Calu3 (cell line): ENCODE data around the gene ZNF264. TPM values are rescaled to one million over a fixed set of nuclear protein-coding genes. Genes with fewer than 3 reads are reported as not detected.
"Not testable (repeated sequence)": the region's sequence is repeated elsewhere in the genome, so short reads cannot be mapped to it uniquely, and the experiment has no call there.

Experiments used
- BruUV-seq: library from RNA; stranded (reverse); fragments of 400-500 nt; replicated peaks from 2 replicates; lab custom pipeline; 2021; lab: Mats Ljungman, UMichigan
- CTCF ChIA-PET: fragments of 300-600 bp; sonication (Branson Sonifier 250); formaldehyde crosslinking; loops from one replicate; lab custom pipeline; 2022; ENCODE audit warnings: antibody characterized with exemption; lab: Charles Lee
- DNase-seq: peaks from one replicate; pipeline ENCODE4 v3.0.0; 2022
- H3K27ac Mint-ChIP-seq: one replicate; pipeline ENCODE4 v1.8.0; 2022; ENCODE audit warnings: mixed read lengths; ENCODE audit not compliant: unreplicated experiment
- H3K27me3 Mint-ChIP-seq: one replicate; pipeline ENCODE4 v1.8.0; 2022; ENCODE audit warnings: mixed read lengths; ENCODE audit not compliant: unreplicated experiment
- H3K36me3 Mint-ChIP-seq: one replicate; pipeline ENCODE4 v1.8.0; 2022; ENCODE audit warnings: mild to moderate bottlenecking, moderate library complexity, mixed read lengths; ENCODE audit not compliant: insufficient read depth, unreplicated experiment
- H3K4me1 Mint-ChIP-seq: one replicate; pipeline ENCODE4 v1.8.0; 2022; ENCODE audit warnings: mild to moderate bottlenecking, low read depth, mixed read lengths; ENCODE audit not compliant: unreplicated experiment
- H3K4me3 Mint-ChIP-seq: one replicate; pipeline ENCODE4 v1.8.0; 2022; ENCODE audit warnings: mild to moderate bottlenecking, low read depth, moderate library complexity, mixed read lengths; ENCODE audit not compliant: unreplicated experiment
- H3K9me3 Mint-ChIP-seq: one replicate; pipeline ENCODE4 v1.8.0; 2022; ENCODE audit warnings: low read depth, mixed read lengths; ENCODE audit not compliant: unreplicated experiment
- intact Hi-C: fragments of 100-400 bp; cut with micrococcal nuclease; formaldehyde crosslinking; loops from one replicate; pipeline ENCODE4 v1.10.0; 2022; ENCODE audit not compliant: unreplicated experiment
- total RNA-seq: library from RNA; stranded (reverse); gene quantifications from 2 replicates; pipeline ENCODE4 v1.2.3, GENCODE V29; 2022
- TF ChIP-seq, protein P1 (sequence below): fragments of 200-600 bp; IDR thresholded peaks from one replicate; pipeline ENCODE4 v1.8.0; 2022; ENCODE audit warnings: antibody characterized with exemption; ENCODE audit not compliant: unreplicated experiment

ZNF264 gene
- total RNA-seq, 1 experiment from 2014 or later: 28.7 TPM

DNA sequence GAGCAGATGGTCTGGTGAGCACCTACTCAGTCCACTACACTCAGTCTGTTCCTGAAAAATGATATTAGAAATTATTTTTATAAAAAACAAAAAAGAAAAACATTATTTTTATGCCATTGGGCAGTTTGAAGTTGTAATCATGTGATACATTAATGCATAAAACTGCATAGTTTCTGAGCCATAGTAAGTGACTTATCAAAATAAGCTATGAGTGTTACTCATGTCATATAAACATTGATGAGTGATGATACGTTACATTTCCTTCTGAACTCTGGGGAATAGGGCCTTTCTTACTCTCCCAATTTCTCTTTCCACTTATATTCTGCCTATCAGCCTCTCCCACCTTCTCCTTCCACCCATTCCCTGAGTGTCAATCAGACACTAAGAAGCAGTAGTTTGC is 58.0 kb downstream of the ZNF264 start:
- H3K36me3 Mint-ChIP-seq: peaks cover 46% of the 10 kb centered on the region
- DNase-seq: no peak
- H3K4me3 Mint-ChIP-seq: no peak overlapping the region
- H3K27ac Mint-ChIP-seq: no peak overlapping the region
- no peaks in the 10 kb centered on the region for H3K27me3 Mint-ChIP-seq
- no peaks in the 10 kb centered on the region for H3K4me1 Mint-ChIP-seq
- CTCF ChIA-PET: no interaction called here
- no TSS peak for BruUV-seq
- intact Hi-C loops: no loop called here
- TF ChIP-seq, protein P1, sequence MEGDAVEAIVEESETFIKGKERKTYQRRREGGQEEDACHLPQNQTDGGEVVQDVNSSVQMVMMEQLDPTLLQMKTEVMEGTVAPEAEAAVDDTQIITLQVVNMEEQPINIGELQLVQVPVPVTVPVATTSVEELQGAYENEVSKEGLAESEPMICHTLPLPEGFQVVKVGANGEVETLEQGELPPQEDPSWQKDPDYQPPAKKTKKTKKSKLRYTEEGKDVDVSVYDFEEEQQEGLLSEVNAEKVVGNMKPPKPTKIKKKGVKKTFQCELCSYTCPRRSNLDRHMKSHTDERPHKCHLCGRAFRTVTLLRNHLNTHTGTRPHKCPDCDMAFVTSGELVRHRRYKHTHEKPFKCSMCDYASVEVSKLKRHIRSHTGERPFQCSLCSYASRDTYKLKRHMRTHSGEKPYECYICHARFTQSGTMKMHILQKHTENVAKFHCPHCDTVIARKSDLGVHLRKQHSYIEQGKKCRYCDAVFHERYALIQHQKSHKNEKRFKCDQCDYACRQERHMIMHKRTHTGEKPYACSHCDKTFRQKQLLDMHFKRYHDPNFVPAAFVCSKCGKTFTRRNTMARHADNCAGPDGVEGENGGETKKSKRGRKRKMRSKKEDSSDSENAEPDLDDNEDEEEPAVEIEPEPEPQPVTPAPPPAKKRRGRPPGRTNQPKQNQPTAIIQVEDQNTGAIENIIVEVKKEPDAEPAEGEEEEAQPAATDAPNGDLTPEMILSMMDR: no peak
- H3K9me3 Mint-ChIP-seq: peaks cover 28% of the 10 kb centered on the region

DNA sequence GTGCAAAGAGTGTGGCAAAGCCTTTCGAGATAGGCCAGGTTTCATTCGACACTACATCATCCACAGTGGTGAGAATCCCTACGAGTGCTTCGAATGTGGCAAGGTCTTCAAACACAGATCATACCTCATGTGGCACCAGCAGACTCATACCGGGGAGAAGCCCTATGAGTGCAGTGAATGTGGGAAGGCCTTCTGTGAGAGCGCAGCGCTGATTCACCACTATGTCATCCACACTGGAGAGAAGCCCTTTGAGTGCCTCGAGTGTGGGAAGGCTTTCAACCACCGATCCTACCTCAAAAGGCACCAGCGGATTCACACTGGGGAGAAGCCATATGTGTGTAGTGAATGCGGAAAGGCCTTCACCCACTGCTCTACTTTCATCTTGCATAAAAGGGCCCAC is 62.5 kb downstream of the ZNF264 start:
- H3K4me1 Mint-ChIP-seq, H3K4me3 Mint-ChIP-seq, H3K27me3 Mint-ChIP-seq, DNase-seq, BruUV-seq, CTCF ChIA-PET, H3K27ac Mint-ChIP-seq, intact Hi-C loops: not testable (repeated sequence)
- Mint-ChIP-seq H3K9me3 (peaks cover 25% of the 10 kb centered on the region), H3K36me3 (peaks cover 30% of the 10 kb centered on the region)

- Mint-ChIP-seq H3K36me3 (peaks cover 21% of the 10 kb centered on the region), H3K27ac (no peak overlapping the region), H3K9me3 (peaks cover 28% of the 10 kb centered on the region), H3K4me3 (no peak overlapping the region), H3K4me1 (no peaks in the 10 kb centered on the region), H3K27me3 (no peaks in the 10 kb centered on the region)
- TF ChIP-seq, protein P1: no peak
- BruUV-seq: no TSS peak
- no peak for DNase-seq
- intact Hi-C loops: no loop called here
- CTCF ChIA-PET: interaction anchor here (0.7 kb wide), 1 partner anchor 400 kb away, joined by 3 read pairs; no protein-coding TSS in a partner anchor
These were observed 70.7 kb downstream of the ZNF264 start for GRCh38 chr19:57262044-57262443.

- no peak overlapping the region for H3K4me3 Mint-ChIP-seq
- no peak overlapping the region for H3K27ac Mint-ChIP-seq
- no peak for DNase-seq
- no peaks in the 10 kb centered on the region for H3K4me1 Mint-ChIP-seq
- TF ChIP-seq, protein P1: no peak
- intact Hi-C loops: no loop called here
- CTCF ChIA-PET: no interaction called here
- peaks cover 21% of the 10 kb centered on the region for H3K36me3 Mint-ChIP-seq
- BruUV-seq: no TSS peak
- no peaks in the 10 kb centered on the region for H3K27me3 Mint-ChIP-seq
- H3K9me3 Mint-ChIP-seq: peaks cover 28% of the 10 kb centered on the region
These were observed 72.0 kb downstream of the ZNF264 start for GRCh38 chr19:57263244-57263741.

GRCh38 chr19:57267291-57267690 is 76.0 kb downstream of the ZNF264 start:
- BruUV-seq: no TSS peak
- H3K27me3 Mint-ChIP-seq: no peaks in the 10 kb centered on the region
- peaks cover 10% of the 10 kb centered on the region for H3K9me3 Mint-ChIP-seq
- DNase-seq: no peak
- intact Hi-C loops: no loop called here
- TF ChIP-seq, protein P1: no peak
- H3K4me1 Mint-ChIP-seq: no peaks in the 10 kb centered on the region
- no peak overlapping the region for H3K4me3 Mint-ChIP-seq
- no peak overlapping the region for H3K27ac Mint-ChIP-seq
- H3K36me3 Mint-ChIP-seq: peaks cover 4% of the 10 kb centered on the region
- CTCF ChIA-PET: no interaction called here
